HepG2 (cell line): ENCODE data around the gene MMP24OS. TPM values are rescaled to one million over a fixed set of nuclear protein-coding genes. Genes with fewer than 3 reads are reported as not detected.

Experiments
- ATF1 ChIP-seq: IDR thresholded peaks from 2 replicates; pipeline ENCODE4 v1.6.1; 2016; ENCODE audit warnings: mild to moderate bottlenecking, control low read depth
- FOXJ3 ChIP-seq: sonication (generic); formaldehyde crosslinking; IDR thresholded peaks from 2 replicates; pipeline ENCODE4 v1.4.0; 2020; ENCODE audit warnings: missing genetic modification reagents, mild to moderate bottlenecking, borderline replicate concordance
- HES4 ChIP-seq: sonication (generic); formaldehyde crosslinking; IDR thresholded peaks from 2 replicates; pipeline ENCODE4 v1.9.0; 2021; ENCODE audit warnings: mild to moderate bottlenecking, missing genetic modification reagents, borderline replicate concordance
- HNF4G ChIP-seq, 2 experiments: sonication (generic) in 1 of 2; formaldehyde crosslinking in 1 of 2; IDR thresholded peaks; 2 replicates each; pipeline versions ENCODE4 v1.4.0 to v1.6.1; 2011 to 2020; ENCODE audit warnings: borderline replicate concordance in 2 of 2, low read depth in 2 of 2, mild to moderate bottlenecking in 2 of 2, low read length in 1 of 2, missing genetic modification reagents in 1 of 2, moderate library complexity in 1 of 2
- MAF1 ChIP-seq: sonication (generic); formaldehyde crosslinking; IDR thresholded peaks from 2 replicates; pipeline ENCODE4 v1.5.0; 2020; ENCODE audit warnings: missing genetic modification reagents, borderline replicate concordance
- MAFG ChIP-seq: sonication (generic); formaldehyde crosslinking; IDR thresholded peaks from 2 replicates; pipeline ENCODE4 v1.5.1; 2020; ENCODE audit warnings: mild to moderate bottlenecking, missing genetic modification reagents
- MTF2 ChIP-seq: sonication (generic); formaldehyde crosslinking; IDR thresholded peaks from 2 replicates; pipeline ENCODE4 v1.5.0; 2020; ENCODE audit warnings: missing genetic modification reagents, borderline replicate concordance
- NCOA2 ChIP-seq: sonication (generic); formaldehyde crosslinking; IDR thresholded peaks from 2 replicates; pipeline ENCODE4 v1.8.0; 2022; ENCODE audit warnings: inconsistent platforms
- POLR2AphosphoS5 ChIP-seq: IDR thresholded peaks from 2 replicates; pipeline ENCODE4 v1.6.1; 2012; ENCODE audit warnings: low read depth, low read length
- TOE1 ChIP-seq: sonication (generic); formaldehyde crosslinking; IDR thresholded peaks from 2 replicates; pipeline ENCODE4 v1.4.0; 2020; ENCODE audit warnings: mild to moderate bottlenecking, missing genetic modification reagents
- ZEB1 ChIP-seq: IDR thresholded peaks from 2 replicates; pipeline ENCODE4 v1.6.1; 2012; ENCODE audit warnings: mild to moderate bottlenecking, low read depth, inconsistent platforms; ENCODE audit not compliant: insufficient replicate concordance
- ZFP36 ChIP-seq: fragments of 150-350 bp; IDR thresholded peaks from 2 replicates; pipeline ENCODE4 v1.6.1; 2018; ENCODE audit warnings: borderline replicate concordance, low read length, low read depth; ENCODE audit not compliant: partially characterized antibody
- ZFP82 ChIP-seq: sonication (generic); formaldehyde crosslinking; IDR thresholded peaks from 2 replicates; pipeline ENCODE4 v1.5.1; 2020; ENCODE audit warnings: mild to moderate bottlenecking, missing genetic modification reagents, borderline replicate concordance
- ZNF160 ChIP-seq: sonication (generic); formaldehyde crosslinking; IDR thresholded peaks from 2 replicates; pipeline ENCODE4 v1.8.0; 2022; ENCODE audit warnings: mild to moderate bottlenecking, inconsistent platforms, missing genetic modification reagents
- ZNF556 ChIP-seq: sonication (generic); formaldehyde crosslinking; IDR thresholded peaks from 2 replicates; pipeline ENCODE4 v1.4.0; 2020; ENCODE audit warnings: mild to moderate bottlenecking, missing genetic modification reagents, borderline replicate concordance
- ZNF761 ChIP-seq: sonication (generic); formaldehyde crosslinking; conservative IDR thresholded peaks from 2 replicates; pipeline ENCODE4 v1.4.0; 2020; ENCODE audit warnings: mild to moderate bottlenecking, missing genetic modification reagents
- ZNF878 ChIP-seq: sonication (generic); formaldehyde crosslinking; IDR thresholded peaks from 2 replicates; pipeline ENCODE4 v1.8.1; 2023; ENCODE audit warnings: mild to moderate bottlenecking, missing genetic modification reagents, moderate library complexity
- polyA plus RNA-seq, 8 experiments: library from polyadenylated mRNA; depleted of rRNA in 3 of 8; stranded (reverse) in 7 of 8; unstranded in 1 of 8; fragments of >200 nt; fragmentation: Illumina TruSeq in 4 of 8; extraction: Trizol in 4 of 8; gene quantifications; 2 replicates each; pipeline versions ENCODE4 v1.2.1 to v1.2.3, GENCODE V29; 2011 to 2016; ENCODE audit warnings: low read depth in 4 of 8, missing spikeins in 1 of 8, mixed read lengths in 1 of 8; ENCODE audit not compliant: insufficient read depth in 1 of 8
- total RNA-seq, 5 experiments: library from RNA; depleted of rRNA; stranded (reverse); fragments of >200 nt; fragmentation: Illumina TruSeq; extraction: Trizol; gene quantifications; 2 replicates each; pipeline ENCODE4 v1.2.3, GENCODE V29; 2016; ENCODE audit warnings: low read depth in 1 of 5
- TF ChIP-seq, protein P1 (sequence below): IDR thresholded peaks from 2 replicates; pipeline ENCODE4 v1.6.1; 2016; ENCODE audit warnings: low read depth, borderline replicate concordance
- TF ChIP-seq, protein P2 (sequence below): sonication (generic); formaldehyde crosslinking; IDR thresholded peaks from 2 replicates; pipeline ENCODE4 v1.5.0; 2020; ENCODE audit warnings: missing genetic modification reagents
- TF ChIP-seq, protein P3 (sequence below): sonication (generic); formaldehyde crosslinking; IDR thresholded peaks from 2 replicates; pipeline ENCODE4 v1.5.0; 2020; ENCODE audit warnings: mild to moderate bottlenecking, missing genetic modification reagents, borderline replicate concordance
- TF ChIP-seq, protein P4 (sequence below): sonication (generic); formaldehyde crosslinking; IDR thresholded peaks from 2 replicates; pipeline ENCODE4 v1.5.0; 2020; ENCODE audit warnings: missing genetic modification reagents
- TF ChIP-seq, protein P5 (sequence below): sonication (generic); formaldehyde crosslinking; IDR thresholded peaks from 2 replicates; pipeline ENCODE4 v1.4.0; 2020; ENCODE audit warnings: mild to moderate bottlenecking, missing genetic modification reagents

Gene MMP24OS
- total and polyA plus RNA-seq, 2 of the 13 experiments (the other 11 are each of a cell fraction or from before 2014, with no cell fraction given) = 6.0 to 8.5 TPM

DNA sequence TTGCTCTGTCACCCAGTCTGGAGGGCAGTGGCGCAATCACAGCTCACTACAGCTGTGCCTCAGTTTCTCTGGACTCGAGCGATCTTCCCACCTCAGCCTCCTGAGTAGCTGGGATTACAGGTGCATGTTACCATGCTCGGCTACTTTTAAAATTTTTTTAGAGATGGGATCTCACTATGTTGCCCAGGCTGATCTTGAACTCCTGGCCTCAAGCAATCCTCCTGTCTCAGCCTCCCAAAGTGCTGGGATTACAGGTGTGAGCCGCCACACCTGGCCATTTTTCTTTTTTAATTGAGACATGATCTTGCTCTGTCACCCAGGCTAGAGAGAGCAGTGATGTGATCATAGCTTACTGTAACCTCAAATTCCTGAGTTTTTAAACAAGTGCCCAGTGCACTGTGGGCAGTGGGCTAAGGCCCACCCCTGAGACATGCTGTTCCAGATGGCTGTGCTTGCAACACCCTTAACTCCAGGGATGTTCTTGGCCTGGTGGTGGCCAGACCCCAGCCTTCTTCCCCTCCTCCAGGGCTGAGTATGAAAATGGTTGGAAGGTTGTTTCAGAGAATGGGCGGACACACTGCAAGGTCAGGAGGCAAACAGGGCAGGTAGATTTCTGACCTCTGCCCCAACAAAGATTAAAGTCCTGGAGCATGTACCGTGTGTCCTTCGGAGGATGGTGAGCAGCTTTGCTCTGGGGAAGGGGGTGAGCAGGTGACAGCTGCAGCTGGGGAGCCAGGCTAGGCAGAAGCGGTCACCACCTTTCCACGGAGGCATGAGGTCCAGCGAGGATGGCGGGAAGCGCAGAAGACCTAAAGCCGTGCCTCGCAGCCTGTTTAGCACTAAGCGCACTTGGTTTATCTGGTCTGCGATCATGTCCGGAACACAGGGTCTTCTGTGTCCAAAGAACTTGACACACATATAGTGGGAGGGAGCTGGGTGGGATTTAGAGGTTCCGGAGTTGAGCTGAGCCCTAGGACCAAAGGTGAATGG lies 15.7 kb upstream of the MMP24OS start (continued):
- TF ChIP-seq MAFG (CRISPR knock-in tag) (no peak), ZEB1 (no peak), ZFP36 (no peak), TOE1 (no peak), MAF1 (no peak), ZNF160 (no peak), MTF2 (CRISPR knock-in tag) (no peak), ATF1 (no peak), POLR2AphosphoS5 (no peak), ZNF878 (CRISPR knock-in tag) (no peak), HES4 (CRISPR knock-in tag) (no peak), FOXJ3 (CRISPR knock-in tag) (no peak), ZNF761 (0 out of 2 replicates have a peak, but pooled peaks have one; percentile 46), HNF4G (IDR thresholded peaks at IDR 0.05; ENCODE audit: borderline replicate concordance, low read depth, low read length) (peak; percentile 59; the same call in 1 of the 2 replicates), HNF4G (CRISPR knock-in tag; IDR thresholded peaks at IDR 0.05; ENCODE audit: borderline replicate concordance, low read depth) (peak; percentile 75; the same call in 1 of the 2 replicates), ZFP82 (no peak), ZNF556 (CRISPR knock-in tag) (peak; percentile 54; the same call in 1 of the 2 replicates), NCOA2 (CRISPR knock-in tag) (no peak)
- TF ChIP-seq, protein P1, sequence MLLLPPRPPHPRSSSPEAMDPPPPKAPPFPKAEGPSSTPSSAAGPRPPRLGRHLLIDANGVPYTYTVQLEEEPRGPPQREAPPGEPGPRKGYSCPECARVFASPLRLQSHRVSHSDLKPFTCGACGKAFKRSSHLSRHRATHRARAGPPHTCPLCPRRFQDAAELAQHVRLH (CRISPR knock-in tag) = 0 out of 2 replicates have a peak, but pooled peaks have one; percentile 51
- TF ChIP-seq, protein P2, sequence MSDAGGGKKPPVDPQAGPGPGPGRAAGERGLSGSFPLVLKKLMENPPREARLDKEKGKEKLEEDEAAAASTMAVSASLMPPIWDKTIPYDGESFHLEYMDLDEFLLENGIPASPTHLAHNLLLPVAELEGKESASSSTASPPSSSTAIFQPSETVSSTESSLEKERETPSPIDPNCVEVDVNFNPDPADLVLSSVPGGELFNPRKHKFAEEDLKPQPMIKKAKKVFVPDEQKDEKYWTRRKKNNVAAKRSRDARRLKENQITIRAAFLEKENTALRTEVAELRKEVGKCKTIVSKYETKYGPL = no peak
- TF ChIP-seq, protein P3, sequence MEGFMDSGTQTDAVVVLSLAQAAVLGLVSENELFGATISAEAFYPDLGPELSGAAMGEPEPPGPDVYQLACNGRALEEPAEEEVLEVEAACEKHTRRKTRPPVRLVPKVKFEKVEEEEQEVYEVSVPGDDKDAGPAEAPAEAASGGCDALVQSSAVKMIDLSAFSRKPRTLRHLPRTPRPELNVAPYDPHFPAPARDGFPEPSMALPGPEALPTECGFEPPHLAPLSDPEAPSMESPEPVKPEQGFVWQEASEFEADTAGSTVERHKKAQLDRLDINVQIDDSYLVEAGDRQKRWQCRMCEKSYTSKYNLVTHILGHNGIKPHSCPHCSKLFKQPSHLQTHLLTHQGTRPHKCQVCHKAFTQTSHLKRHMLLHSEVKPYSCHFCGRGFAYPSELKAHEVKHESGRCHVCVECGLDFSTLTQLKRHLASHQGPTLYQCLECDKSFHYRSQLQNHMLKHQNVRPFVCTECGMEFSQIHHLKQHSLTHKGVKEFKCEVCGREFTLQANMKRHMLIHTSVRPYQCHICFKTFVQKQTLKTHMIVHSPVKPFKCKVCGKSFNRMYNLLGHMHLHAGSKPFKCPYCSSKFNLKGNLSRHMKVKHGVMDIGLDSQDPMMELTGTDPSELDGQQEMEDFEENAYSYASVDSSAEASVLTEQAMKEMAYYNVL (CRISPR knock-in tag) = 0 out of 2 replicates have a peak, but pooled peaks have one; percentile 32
- TF ChIP-seq, protein P4, sequence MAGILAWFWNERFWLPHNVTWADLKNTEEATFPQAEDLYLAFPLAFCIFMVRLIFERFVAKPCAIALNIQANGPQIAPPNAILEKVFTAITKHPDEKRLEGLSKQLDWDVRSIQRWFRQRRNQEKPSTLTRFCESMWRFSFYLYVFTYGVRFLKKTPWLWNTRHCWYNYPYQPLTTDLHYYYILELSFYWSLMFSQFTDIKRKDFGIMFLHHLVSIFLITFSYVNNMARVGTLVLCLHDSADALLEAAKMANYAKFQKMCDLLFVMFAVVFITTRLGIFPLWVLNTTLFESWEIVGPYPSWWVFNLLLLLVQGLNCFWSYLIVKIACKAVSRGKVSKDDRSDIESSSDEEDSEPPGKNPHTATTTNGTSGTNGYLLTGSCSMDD (CRISPR knock-in tag) = no peak
- TF ChIP-seq, protein P5, sequence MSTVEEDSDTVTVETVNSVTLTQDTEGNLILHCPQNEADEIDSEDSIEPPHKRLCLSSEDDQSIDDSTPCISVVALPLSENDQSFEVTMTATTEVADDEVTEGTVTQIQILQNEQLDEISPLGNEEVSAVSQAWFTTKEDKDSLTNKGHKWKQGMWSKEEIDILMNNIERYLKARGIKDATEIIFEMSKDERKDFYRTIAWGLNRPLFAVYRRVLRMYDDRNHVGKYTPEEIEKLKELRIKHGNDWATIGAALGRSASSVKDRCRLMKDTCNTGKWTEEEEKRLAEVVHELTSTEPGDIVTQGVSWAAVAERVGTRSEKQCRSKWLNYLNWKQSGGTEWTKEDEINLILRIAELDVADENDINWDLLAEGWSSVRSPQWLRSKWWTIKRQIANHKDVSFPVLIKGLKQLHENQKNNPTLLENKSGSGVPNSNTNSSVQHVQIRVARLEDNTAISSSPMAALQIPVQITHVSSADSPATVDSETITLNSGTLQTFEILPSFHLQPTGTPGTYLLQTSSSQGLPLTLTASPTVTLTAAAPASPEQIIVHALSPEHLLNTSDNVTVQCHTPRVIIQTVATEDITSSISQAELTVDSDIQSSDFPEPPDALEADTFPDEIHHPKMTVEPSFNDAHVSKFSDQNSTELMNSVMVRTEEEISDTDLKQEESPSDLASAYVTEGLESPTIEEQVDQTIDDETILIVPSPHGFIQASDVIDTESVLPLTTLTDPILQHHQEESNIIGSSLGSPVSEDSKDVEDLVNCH (CRISPR knock-in tag) = no peak
